Keratinocyte (primary cell): Measurements from ENCODE around the gene SULT1B1.

Experiments
- EZH2 ChIP-seq: IDR thresholded peaks from one replicate; pipeline ENCODE4 v1.6.1; 2012; ENCODE audit warnings: inconsistent platforms, mild to moderate bottlenecking, low read length, moderate library complexity
- TF ChIP-seq, protein P1 (sequence below), 3 experiments: IDR thresholded peaks in 1 of 3; conservative IDR thresholded peaks in 1 of 3; optimal IDR thresholded peaks in 1 of 3; 2 replicates in 2 of 3; 3 replicates in 1 of 3; pipeline versions ENCODE3 to v1.5.1; 2011; ENCODE audit warnings: low read length in 3 of 3, mild to moderate bottlenecking in 3 of 3, moderate library complexity in 2 of 3, control low read depth in 1 of 3, inconsistent platforms in 1 of 3; ENCODE audit not compliant: insufficient read depth in 2 of 3; ENCODE audit errors: extremely low read depth in 1 of 3

DNA sequence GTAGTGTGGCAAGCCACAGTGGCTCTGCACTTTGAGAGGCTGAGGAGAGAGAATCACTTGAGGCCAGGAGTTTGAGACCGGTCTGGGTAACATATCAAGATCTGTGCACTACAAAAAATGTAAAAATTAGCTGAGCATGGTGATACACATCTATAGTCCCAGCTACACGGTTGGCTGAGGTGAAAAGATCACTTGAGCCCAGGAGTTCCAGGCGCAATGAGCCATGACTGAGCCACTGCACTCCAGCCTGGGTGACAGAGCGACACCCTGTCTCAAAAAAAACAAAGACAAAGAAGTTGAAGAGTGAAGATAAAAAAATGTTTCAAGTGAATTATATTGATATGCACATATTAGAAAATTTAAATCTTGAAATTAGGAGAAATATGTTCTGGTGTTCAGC lies 46.3 kb downstream of the SULT1B1 start:
- TF ChIP-seq, protein P1, sequence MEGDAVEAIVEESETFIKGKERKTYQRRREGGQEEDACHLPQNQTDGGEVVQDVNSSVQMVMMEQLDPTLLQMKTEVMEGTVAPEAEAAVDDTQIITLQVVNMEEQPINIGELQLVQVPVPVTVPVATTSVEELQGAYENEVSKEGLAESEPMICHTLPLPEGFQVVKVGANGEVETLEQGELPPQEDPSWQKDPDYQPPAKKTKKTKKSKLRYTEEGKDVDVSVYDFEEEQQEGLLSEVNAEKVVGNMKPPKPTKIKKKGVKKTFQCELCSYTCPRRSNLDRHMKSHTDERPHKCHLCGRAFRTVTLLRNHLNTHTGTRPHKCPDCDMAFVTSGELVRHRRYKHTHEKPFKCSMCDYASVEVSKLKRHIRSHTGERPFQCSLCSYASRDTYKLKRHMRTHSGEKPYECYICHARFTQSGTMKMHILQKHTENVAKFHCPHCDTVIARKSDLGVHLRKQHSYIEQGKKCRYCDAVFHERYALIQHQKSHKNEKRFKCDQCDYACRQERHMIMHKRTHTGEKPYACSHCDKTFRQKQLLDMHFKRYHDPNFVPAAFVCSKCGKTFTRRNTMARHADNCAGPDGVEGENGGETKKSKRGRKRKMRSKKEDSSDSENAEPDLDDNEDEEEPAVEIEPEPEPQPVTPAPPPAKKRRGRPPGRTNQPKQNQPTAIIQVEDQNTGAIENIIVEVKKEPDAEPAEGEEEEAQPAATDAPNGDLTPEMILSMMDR (optimal IDR thresholded peaks at IDR 0.05 in 1 of 3, IDR thresholded peaks at IDR 0.05 in 1 of 3, conservative IDR thresholded peaks at IDR 0.05 in 1 of 3; ENCODE audit: extremely low read depth in 1 of 3, insufficient read depth in 2 of 3, low read length in 3 of 3): no peak
- no peak for TF ChIP-seq EZH2
